ENCODE data around the gene TXNDC17.
"Not testable (repeated sequence)": the region's sequence is repeated elsewhere in the genome, so short reads cannot be mapped to it uniquely, and the experiment has no call there.

TXNDC17 gene

DNA sequence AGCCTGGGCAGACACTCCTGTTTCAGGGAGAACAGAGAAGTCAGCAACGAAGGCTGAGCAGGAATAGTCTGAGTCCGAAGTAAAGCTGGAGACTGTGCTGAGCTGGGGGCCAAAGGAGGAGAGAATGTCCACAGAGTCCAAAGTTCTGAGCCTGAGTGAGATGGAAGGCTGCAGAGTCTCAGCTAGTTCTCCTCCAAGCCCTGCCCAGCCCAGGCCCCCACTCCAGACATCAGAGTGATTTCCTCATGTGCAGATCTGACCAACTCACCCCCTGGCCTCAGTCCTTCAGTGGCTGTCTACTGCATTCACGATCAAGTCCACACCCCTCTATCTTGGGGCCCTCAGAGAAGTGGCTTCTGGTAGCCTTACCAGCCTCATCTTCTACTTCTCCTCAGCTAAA is 50.7 kb downstream of the TXNDC17 start:
- no peaks in the 10 kb centered on the region for H3K9me3 Mint-ChIP-seq
- H3K4me1 Mint-ChIP-seq (ENCODE audit: low read depth) = no peaks in the 10 kb centered on the region
- no peak overlapping the region for H3K4me3 Mint-ChIP-seq
- no peak overlapping the region for H3K27ac Mint-ChIP-seq
- peaks cover 12% of the 10 kb centered on the region for H3K27me3 Mint-ChIP-seq (ENCODE audit: low read depth)
- H3K36me3 Mint-ChIP-seq (ENCODE audit: low read depth) = no peaks in the 10 kb centered on the region
- DNase-seq (ENCODE audit: low spot score) = no peak

DNA sequence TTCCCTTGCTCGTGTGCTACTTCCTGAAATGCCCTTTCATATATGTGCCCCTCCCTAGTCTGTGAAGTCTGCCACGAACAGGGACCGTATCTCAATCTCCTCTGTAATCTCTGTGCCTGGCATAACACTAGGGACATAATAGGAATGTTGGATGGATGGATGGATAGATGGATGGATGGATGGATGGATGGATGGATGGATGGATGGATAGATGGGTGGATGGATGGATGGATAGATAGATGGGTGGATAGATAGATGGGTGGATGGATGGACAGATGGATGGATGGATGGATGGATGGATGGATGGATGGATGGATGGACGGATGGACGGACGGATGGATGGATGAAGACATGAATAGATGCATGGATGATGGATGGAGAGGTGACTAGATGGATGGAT is 51.1 kb downstream of the TXNDC17 start:
- H3K9me3 Mint-ChIP-seq; H3K27ac Mint-ChIP-seq; H3K4me3 Mint-ChIP-seq; DNase-seq (ENCODE audit: low spot score); H3K4me1 Mint-ChIP-seq (ENCODE audit: low read depth); H3K36me3 Mint-ChIP-seq (ENCODE audit: low read depth): not testable (repeated sequence)
- peaks cover 12% of the 10 kb centered on the region for H3K27me3 Mint-ChIP-seq (ENCODE audit: low read depth)

All from T-helper 2 cell treated with Interferon-gamma antibody and Interleukin-4, amounts not matched to agents 5 μg/mL and 100 μg/mL, for 36 hours (primary cell).